ENCODE results near the gene KRTAP10-1.

DNA sequence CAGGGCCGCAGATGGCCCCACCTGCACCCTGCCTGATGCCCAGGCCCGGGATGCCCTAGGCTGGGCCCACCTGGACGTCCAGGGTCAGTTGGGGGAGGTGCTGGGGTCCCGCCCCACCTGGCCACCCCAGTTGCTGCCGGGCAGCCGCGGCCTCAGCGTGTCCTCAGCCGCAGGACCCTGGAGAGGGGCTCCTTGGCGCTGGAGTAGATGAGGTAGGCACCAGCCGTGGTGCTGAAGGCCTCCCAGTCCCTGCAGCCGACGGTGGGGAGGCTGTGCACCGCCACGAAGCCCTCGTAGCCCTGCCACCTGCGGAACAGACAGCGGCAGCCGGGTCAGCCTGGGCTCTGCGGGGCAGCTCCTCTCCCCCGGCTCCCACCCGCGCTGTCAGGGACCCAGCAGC lies 40.4 kb downstream of the KRTAP10-1 start:
- no peak for TF ChIP-seq CTCF (IDR thresholded peaks at IDR 0.05; ENCODE audit: low read length)
- no peak for TF ChIP-seq EZH2 (IDR thresholded peaks at IDR 0.05; ENCODE audit: borderline replicate concordance, low read length)

Measured in OCI-LY1 (cell line).